Fibroblast of lung (primary cell): ENCODE measurements around the gene LRRC47. TPM values are rescaled to one million over a fixed set of nuclear protein-coding genes. Genes with fewer than 3 reads are reported as not detected.
A peak's percentile ranks its signal among the peaks of the same experiment; 100 is the strongest.

Experiments
- DNase-seq, 2 donors: peaks; one replicate each; pipeline versions ENCODE4 v3.0.0 to v3.0.0-alpha.2; 2010; ENCODE audit warnings: low read depth in 2 of 2
- H2AFZ ChIP-seq: 2 replicates; pipeline ENCODE4 v1.5.1; 2012; ENCODE audit warnings: low read length, control low read depth, inconsistent platforms
- H3K27ac ChIP-seq: 2 replicates; pipeline ENCODE4 v1.5.1; 2011; ENCODE audit warnings: low read length, control low read depth; ENCODE audit not compliant: insufficient read depth
- H3K27me3 ChIP-seq: 2 replicates; pipeline ENCODE4 v1.5.1; 2011; ENCODE audit warnings: mild to moderate bottlenecking, low read length; ENCODE audit not compliant: control insufficient read depth, insufficient read depth
- H3K36me3 ChIP-seq: 2 replicates; pipeline ENCODE4 v1.5.1; 2011; ENCODE audit warnings: low read length; ENCODE audit not compliant: control insufficient read depth, insufficient read depth
- H3K4me1 ChIP-seq: 2 replicates; pipeline ENCODE4 v1.5.1; 2011; ENCODE audit warnings: low read length; ENCODE audit not compliant: control insufficient read depth, insufficient read depth; ENCODE audit errors: extremely low read depth
- H3K4me2 ChIP-seq: 2 replicates; pipeline ENCODE4 v1.5.1; 2011; ENCODE audit warnings: low read length, control low read depth; ENCODE audit not compliant: insufficient read depth; ENCODE audit errors: extremely low read depth
- H3K4me3 ChIP-seq, 4 experiments: fragments of 200-600 bp in 1 of 4; sonication (generic) in 1 of 4; replicated peaks in 1 of 4; 2 replicates each; pipeline ENCODE4 v1.5.1; 2011 to 2016; ENCODE audit warnings: low read length in 4 of 4, low read depth in 3 of 4, mild to moderate bottlenecking in 3 of 4, control low read depth in 2 of 4, inconsistent platforms in 1 of 4, mixed read lengths in 1 of 4; ENCODE audit not compliant: insufficient read depth in 1 of 4; ENCODE audit errors: control extremely low read depth in 1 of 4
- H3K79me2 ChIP-seq: 2 replicates; pipeline ENCODE4 v1.5.1; 2012; ENCODE audit warnings: mild to moderate bottlenecking, low read length, inconsistent platforms; ENCODE audit not compliant: control insufficient read depth, insufficient read depth
- H3K9ac ChIP-seq: 2 replicates; pipeline ENCODE4 v1.5.1; 2011; ENCODE audit warnings: mild to moderate bottlenecking, low read length, control low read depth; ENCODE audit not compliant: insufficient read depth
- H3K9me3 ChIP-seq: 2 replicates; pipeline ENCODE4 v1.5.1; 2012; ENCODE audit warnings: low read depth, low read length; ENCODE audit not compliant: control insufficient read depth, insufficient read depth
- H4K20me1 ChIP-seq: 2 replicates; pipeline ENCODE4 v1.5.1; 2011; ENCODE audit warnings: low read length; ENCODE audit not compliant: control insufficient read depth, insufficient read depth; ENCODE audit errors: extremely low read depth
- CTCF ChIP-seq, 2 donors: IDR thresholded peaks in 1 of 2; conservative IDR thresholded peaks in 1 of 2; 1 replicate in 1 of 2; 2 replicates in 1 of 2; pipeline ENCODE4 v1.5.1; 2011 to 2012; ENCODE audit warnings: low read length in 2 of 2, control low read depth in 1 of 2, inconsistent platforms in 1 of 2, low read depth in 1 of 2, mild to moderate bottlenecking in 1 of 2
- EZH2 ChIP-seq: IDR thresholded peaks from 2 replicates; pipeline ENCODE4 v1.5.1; 2012; ENCODE audit warnings: low read length, control low read depth, mild to moderate bottlenecking; ENCODE audit errors: missing control alignments
- polyA plus RNA-seq, 2 donors: library from polyadenylated mRNA; depleted of rRNA in 1 of 2; stranded (reverse) in 1 of 2; unstranded in 1 of 2; fragments of >200 nt; gene quantifications; 2 replicates each; pipeline ENCODE4 v1.2.1, GENCODE V29; 2011 to 2012; ENCODE audit warnings: missing spikeins in 1 of 2
- total RNA-seq: library from RNA; depleted of rRNA; stranded (reverse); fragments of >200 nt; gene quantifications from 2 replicates; pipeline ENCODE4 v1.2.1, GENCODE V29; 2014

LRRC47 gene
- total and polyA plus RNA-seq, 2 donors (not counting 1 experiment from before 2014, with no cell fraction given): 25.1 to 28.8 TPM

DNA sequence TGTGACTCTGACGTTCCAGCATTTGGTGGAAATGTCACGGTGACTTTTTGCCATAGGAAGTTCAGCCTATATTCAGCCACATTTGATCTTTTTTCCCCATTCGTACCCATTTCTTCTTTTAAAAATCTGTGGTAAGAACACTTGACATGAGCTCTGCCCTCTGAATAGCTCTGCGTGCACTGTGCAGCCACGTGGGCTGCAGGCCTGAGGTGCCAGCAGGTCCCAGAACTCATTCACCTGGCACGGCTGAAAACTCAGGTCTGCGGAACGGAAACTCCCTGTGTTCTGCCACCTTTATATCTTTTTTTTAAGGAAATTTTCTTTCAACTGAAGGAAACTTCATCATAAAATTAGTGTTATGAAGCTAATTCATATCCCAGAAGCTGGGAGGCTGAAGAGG lies 32.1 kb upstream of the LRRC47 start:
- no peaks in the 10 kb centered on the region for H4K20me1 ChIP-seq
- H3K27me3 ChIP-seq: no peaks in the 10 kb centered on the region
- H3K4me3 ChIP-seq: no peak overlapping the region
- H2AFZ ChIP-seq: no peak overlapping the region
- H3K4me2 ChIP-seq: no peak overlapping the region
- no peak overlapping the region for H3K27ac ChIP-seq
- no peak for DNase-seq
- no peaks in the 10 kb centered on the region for H3K79me2 ChIP-seq
- H3K9ac ChIP-seq: no peak overlapping the region
- no peaks in the 10 kb centered on the region for H3K4me1 ChIP-seq
- H3K36me3 ChIP-seq: peaks cover 14% of the 10 kb centered on the region
- no peak for TF ChIP-seq EZH2
- TF ChIP-seq CTCF (conservative IDR thresholded peaks at IDR 0.05 in 1 of 2, IDR thresholded peaks at IDR 0.05 in 1 of 2; ENCODE audit: low read depth in 1 of 2, low read length in 2 of 2): no peak
- no peaks in the 10 kb centered on the region for H3K9me3 ChIP-seq

DNA sequence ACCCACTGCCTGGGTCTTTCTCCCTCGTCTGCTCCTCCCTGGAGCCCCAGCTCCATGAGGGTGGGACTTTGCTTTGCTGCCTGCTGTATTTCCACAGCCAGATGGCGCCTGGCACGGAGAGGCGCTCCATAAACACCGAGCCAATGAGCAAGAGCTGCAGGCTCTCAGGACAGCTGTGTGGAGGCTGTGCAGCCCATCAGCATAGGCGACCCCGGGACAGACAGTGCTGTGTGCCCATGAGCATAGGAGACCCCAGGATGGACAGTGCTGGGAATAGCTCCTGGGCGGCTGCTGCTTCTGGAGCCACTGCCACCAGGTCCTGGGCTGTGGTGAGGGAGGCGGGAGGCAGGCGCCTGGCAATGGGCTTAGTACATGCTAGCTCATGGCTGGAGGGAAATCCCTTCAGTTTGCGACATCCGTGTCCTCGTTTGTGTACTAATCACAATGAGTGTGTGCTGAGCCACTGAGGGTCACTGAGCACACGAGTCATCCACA lies 31.6 kb upstream of the LRRC47 start:
- no peak overlapping the region for H3K27ac ChIP-seq
- H3K9ac ChIP-seq: no peak overlapping the region
- no peak overlapping the region for H3K4me3 ChIP-seq
- no peaks in the 10 kb centered on the region for H4K20me1 ChIP-seq
- H3K4me2 ChIP-seq: no peak overlapping the region
- no peaks in the 10 kb centered on the region for H3K4me1 ChIP-seq
- no peak overlapping the region for H2AFZ ChIP-seq
- H3K79me2 ChIP-seq: no peaks in the 10 kb centered on the region
- H3K27me3 ChIP-seq: no peaks in the 10 kb centered on the region
- no peaks in the 10 kb centered on the region for H3K9me3 ChIP-seq
- DNase-seq: peak in 1 of 2 donors; percentile 3
- peaks cover 16% of the 10 kb centered on the region for H3K36me3 ChIP-seq
- TF ChIP-seq EZH2 (no peak), CTCF (conservative IDR thresholded peaks at IDR 0.05 in 1 of 2, IDR thresholded peaks at IDR 0.05 in 1 of 2; ENCODE audit: low read depth in 1 of 2, low read length in 2 of 2) (no peak)

GRCh38 chr1:3825356-3825755 lies 29.1 kb upstream of the LRRC47 start:
- Histone ChIP-seq H3K9me3 (no peaks in the 10 kb centered on the region), H3K79me2 (no peaks in the 10 kb centered on the region), H2AFZ (no peak overlapping the region), H4K20me1 (no peaks in the 10 kb centered on the region), H3K36me3 (peaks cover 9% of the 10 kb centered on the region), H3K4me3 (no peak overlapping the region), H3K4me1 (no peaks in the 10 kb centered on the region), H3K9ac (no peak overlapping the region), H3K4me2 (no peak overlapping the region), H3K27me3 (no peaks in the 10 kb centered on the region), H3K27ac (no peak overlapping the region)
- no peak for DNase-seq
- TF ChIP-seq CTCF (conservative IDR thresholded peaks at IDR 0.05 in 1 of 2, IDR thresholded peaks at IDR 0.05 in 1 of 2; ENCODE audit: low read depth in 1 of 2, low read length in 2 of 2) (no peak), EZH2 (no peak)
